Middle frontal gyrus (tissue), 1 donor: ENCODE data around the gene METTL23.

Source experiments
- DNase-seq: peaks from one replicate; pipeline ENCODE4 v3.0.0-alpha.2; 2015; ENCODE audit warnings: low spot score; ENCODE audit errors: extremely low spot score

The METTL23 gene

GRCh38 chr17:76757256-76757655, 30.6 kb downstream of the METTL23 start:
- DNase-seq: no peak

- no peak for DNase-seq
Measured at GRCh38 chr17:76758570-76758969, 31.9 kb downstream of the METTL23 start.

DNA sequence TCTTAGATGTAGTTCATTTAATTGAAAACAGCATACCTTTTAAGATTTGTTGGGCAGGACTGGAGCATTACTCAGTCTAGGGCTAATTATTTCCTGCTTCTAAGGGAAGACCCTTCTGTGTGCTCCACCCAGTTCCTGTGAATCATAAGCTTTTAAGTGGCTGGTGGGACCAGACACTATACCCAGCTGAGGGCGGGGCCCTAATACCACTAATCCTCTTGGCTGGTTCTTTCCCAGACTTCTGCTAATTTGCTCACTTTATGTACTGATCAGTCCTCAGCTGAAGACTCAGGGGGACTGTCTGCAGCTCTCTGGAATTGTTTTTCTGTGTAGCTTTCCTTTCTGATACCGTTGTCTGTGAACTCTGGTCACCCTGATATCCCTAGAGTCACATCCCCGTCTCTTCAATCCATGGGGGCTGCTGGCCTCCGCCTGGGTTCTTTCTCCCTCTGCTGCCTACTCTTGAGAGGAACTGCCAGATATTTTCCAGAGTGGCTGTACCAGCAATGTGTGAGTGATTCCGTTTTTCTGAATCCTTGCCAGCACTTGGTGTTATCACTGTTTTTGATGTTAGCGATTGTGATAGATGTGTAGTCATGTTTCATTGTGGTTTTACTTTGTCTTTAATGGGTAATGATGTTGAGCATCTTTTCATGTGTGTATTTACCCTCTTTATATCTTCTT, 46.3 kb downstream of the METTL23 start:
- DNase-seq: no peak

DNA sequence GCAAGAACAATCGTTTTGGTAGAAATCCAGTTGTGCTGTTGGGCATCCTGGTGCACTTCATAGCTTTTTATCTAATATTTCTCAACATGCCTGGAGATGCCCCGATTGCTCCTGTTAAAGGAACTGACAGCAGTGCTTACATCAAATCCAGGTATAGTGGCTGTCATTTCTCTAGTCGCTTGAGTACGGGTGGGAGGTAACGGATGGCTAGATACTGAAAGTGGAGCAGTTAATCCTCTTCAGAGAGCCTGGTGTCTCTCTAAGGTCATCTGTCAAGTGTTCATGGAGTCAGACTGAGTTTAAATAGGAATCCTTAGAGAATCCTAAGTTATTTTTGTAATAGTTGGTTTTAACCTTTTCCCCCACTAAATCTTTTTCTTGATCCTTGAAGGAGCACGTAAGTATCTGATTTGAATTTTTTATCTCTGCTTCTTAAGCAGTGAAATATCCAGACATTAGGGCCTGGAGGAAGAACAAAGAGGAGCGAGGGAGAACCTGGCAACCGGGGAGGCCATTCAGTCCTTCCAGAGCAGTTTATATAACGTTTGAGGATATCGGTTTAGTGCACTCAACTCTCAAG, 48.5 kb downstream of the METTL23 start:
- no peak for DNase-seq

GRCh38 chr17:76781056-76781982, 54.7 kb downstream of the METTL23 start:
- DNase-seq: no peak

GRCh38 chr17:76783146-76783545, 56.5 kb downstream of the METTL23 start:
- DNase-seq: no peak
